GM19467 (cell line): ENCODE data around the gene SPON2.

Experiments used
- ATAC-seq: cut with Tn5 transposase; IDR thresholded peaks from one replicate; pipeline ENCODE4 v1.9.1; 2021; ENCODE audit warnings: mild to moderate bottlenecking, moderate library complexity; ENCODE audit not compliant: unreplicated experiment

Gene SPON2

DNA sequence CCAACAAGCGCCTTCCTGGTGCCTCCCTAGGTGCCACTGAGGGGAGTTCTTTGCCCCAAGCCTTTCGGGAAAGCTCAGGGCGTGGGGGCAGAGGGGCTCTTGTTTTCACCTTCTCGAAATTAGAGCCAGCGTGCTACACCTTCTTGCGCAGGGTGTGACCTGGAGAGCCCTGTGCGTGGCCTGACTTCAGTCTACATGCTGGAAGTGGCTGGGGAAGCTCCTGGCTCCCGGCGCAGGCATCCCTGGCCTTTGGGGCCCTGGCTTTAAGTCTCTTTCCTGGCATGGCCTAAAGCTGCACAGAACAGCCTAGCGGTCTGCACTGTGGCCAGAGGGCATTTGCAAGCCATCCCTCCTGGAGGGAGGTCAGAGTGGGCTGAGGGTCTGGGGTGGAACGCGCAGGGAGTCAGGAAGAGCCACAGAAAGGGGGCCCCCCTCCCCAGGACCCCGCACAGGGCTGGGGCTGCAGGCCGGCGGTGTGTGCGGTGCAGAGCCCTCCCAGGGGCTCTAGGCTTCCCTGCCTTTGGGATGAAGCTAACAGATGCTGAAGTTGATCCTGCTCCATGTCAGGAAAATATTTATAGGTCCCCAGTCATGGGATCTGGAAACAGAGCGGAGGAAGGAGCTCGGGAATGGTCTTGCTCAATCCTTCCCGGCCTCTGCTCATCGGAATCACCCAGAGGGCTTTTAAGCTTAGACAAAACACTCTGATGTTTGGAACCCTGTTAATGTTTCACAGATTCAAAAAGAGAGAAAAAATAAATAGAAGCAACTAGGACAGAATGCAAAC lies 781 bp upstream of the SPON2 start:
- no peak for ATAC-seq

DNA sequence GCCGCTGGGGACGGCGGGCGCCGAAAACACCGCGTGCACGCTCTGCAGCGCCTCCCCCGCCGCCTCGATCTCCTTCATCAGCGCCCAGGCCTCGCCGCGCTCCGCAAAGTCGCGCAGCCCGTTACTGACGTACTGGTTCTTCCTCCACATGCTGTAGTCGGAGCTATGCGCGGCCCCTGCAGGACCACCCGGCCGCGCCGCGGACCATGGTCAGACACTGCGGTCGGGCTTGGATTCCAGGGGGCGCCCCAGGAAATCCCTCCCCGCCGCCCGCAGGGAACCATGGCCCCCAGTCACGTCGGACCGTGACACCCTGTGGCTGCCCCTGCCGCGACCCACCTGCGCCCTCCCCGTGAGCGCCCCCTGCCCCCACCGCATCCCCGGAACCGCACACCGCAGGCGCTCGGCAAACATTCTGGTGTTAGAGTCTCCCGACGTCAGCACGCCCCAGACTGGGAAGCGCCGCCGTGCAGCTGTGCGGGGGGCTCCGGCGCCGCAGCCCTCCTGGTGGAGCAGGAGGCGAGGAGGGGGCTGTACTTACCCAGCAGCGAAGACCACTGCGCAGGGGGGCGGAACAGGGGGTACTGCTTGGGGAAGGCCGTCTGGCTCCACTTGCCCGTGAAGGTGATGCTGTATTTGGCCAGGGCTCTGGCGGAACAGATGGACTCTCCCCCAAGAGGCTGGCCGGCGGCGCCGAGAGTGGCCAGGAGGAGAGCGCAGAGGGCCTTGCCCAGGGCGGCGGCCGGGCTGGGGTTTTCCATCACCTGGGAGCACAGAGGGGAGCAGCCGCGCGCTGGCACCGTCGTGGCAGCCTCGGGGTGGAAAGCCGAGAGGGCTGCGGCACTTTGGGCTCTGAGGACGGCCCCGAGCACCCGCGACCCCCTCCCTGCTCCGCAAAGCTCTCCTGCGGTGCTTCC lies 814 bp downstream of the SPON2 start:
- no peak for ATAC-seq

DNA sequence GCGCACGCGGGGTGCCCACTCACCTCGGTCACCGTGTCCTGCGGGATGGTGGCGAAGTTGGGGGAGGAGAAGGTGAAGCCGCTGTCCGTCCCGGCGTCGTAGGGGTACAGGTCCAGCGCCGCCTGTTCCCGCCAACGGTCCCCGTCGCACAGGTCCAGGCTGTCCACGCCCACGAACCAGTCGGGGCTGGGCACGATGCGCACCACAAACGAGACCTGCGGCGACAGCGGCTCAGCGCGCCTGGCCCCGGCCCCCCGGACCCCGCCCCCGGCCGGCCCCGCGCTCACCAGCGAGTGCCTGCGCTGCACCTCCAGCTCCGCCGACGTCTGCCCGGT lies 1.4 kb downstream of the SPON2 start:
- ATAC-seq, result no peak

DNA sequence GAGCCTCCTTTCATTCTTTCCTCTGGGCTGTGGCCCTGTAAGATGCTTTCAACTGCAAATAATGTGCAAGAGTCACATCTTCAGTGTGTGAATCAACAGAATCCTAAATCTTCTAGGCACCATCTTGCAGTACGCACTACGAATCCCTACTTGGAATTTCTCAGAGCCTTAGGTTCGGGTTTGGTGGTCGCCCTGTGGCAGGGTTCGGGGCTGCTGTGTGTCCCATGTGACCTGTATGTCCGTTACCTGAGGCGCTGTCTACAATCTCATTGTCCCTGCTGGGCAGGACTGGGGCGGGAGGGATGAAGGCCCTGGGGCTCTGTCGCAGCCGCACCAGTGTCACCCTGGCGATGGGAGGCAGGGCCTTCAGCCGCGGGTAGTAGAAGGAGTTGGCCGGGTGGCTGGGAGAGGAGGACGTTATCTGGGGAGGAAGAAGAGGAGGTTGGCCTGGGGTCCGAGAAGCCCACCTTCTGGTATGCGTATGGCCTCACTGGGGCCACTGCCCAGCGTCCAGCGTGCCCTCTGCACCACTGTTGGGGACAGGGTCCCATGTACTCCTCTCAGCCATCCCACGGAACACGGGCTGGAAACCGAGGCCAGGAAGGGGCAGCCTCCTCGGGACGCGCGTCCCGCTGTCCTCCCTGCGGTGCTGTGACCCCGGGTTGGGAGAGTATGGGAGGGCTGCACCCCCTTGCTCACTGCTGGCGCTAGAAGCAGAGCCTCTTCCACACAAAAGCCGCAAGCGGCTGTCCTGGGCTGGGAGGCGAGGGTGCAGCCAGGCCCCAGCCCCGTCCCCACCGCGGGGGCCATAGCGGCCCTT lies 2.0 kb downstream of the SPON2 start:
- no peak for ATAC-seq

DNA sequence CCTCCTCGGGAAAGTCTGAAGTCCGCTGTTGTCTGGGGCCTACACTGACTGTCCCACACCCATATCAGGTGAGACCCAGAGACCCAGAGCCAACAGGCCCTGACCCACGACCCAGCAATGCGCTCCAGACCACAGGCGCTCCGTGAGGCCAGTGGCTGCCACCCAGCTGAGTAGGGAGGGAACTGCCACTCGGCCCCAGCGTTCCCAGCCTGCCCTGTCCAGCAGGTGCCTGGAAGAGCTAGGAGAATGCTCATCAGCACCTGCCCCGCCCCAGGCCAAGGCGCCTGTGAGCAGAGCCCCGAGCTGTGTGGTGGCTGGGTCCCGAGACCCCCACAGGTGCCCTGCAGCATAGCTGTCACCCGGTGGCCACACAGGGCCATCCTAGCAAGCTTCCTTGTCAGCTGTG lies 2.7 kb downstream of the SPON2 start:
- no peak for ATAC-seq

DNA sequence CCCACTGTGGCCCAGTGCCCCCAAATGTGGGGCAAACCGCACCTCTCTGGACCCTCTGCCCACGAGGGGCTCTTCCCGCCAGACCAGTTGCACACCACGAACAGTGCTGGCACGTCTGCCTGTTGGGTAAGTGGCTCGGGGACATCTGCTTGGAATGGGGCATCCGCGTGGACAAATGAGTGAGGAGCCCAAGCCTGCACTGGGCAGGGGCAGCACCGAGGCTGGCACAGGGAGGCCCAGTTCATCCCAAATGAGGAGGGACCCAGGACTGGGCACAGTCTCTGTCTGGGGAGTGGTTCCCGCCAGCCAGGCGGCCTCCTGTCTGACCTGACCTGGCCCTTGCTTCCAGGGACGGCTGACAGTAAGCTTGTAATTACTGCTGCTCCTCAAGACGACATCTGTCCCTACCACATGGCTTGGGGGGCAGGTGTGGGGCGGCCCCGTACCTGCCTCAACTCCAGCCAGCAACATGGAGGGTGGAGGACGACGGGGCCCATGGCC lies 3.2 kb downstream of the SPON2 start:
- ATAC-seq, result no peak

DNA sequence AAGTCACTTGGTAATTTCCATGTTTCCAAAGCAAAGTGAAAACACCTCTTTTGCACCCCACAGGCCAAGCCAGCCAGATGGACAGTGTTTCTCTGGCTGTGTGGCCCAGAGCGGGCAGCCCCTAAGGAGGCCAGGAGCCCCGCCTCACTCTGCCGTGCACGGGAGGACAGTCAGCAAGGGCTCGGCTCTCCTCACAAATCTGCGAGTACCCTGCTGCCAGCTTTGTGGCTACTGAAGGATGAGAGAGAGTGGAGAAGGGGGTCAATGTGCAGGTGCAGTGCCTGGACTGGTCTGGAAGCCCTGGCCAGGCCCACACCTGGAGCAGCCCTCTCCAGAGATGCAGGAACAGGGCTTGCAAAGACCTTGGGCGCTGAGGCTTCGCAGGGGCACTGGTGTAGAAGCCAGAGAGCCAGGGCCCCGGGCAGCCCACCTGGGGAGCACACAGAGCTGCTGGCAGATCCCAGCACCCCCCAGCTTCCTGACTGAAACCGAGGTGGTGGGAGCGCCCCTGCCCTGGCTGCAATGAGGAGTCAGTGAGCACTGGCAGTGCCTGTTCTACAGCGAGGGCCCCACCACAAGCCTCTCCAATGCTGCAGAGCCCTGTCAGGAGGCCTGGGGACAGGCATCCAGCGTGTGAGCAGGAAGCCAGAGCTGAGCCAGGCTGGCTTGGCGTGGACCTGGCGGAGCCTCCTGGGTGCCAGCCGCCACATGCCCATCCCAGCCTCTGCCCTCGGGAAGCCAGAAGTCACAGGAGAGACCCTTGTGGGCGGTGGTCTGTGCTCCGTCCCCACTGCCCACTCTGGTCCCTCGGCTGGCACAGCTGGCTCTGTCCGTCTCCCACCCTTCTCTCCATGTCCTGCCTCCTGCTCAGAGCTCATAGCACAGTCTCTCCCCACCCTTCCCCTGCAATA lies 3.9 kb downstream of the SPON2 start:
- no peak for ATAC-seq

DNA sequence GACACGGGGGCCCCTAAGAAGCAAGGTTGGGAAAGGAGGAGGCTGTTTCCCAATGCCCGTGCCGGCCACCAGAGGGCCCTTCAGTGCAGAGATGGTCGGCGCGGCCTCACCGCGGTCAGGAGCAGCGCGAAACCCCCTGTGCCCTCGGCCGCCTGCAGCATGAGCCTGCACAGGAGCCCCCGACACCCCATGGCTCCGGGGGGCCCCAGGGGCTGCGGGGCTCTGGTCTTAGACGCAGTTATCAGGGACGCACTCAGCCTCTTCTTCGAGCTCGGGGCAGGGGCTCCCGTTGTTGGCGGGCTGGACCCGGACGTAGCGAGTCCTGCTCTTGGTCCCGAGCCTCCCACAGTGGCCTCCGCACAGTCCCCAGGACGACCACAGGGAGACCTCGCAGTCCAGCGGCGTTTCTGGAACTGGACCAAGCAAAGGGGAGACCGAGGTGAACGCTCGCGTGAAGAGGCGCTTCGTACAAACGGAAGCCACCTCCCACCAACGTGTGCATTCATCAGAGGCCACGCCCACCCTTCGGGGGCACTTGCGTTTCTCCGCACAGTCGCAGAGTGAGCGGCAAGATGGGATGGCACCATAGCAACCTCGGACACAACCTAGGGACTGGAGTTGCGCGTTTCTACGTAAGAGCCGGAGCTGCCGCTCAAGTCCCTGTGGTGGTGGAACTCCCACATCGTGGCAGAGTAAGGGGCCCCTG lies 5.0 kb downstream of the SPON2 start:
- peak; percentile 69 for ATAC-seq

DNA sequence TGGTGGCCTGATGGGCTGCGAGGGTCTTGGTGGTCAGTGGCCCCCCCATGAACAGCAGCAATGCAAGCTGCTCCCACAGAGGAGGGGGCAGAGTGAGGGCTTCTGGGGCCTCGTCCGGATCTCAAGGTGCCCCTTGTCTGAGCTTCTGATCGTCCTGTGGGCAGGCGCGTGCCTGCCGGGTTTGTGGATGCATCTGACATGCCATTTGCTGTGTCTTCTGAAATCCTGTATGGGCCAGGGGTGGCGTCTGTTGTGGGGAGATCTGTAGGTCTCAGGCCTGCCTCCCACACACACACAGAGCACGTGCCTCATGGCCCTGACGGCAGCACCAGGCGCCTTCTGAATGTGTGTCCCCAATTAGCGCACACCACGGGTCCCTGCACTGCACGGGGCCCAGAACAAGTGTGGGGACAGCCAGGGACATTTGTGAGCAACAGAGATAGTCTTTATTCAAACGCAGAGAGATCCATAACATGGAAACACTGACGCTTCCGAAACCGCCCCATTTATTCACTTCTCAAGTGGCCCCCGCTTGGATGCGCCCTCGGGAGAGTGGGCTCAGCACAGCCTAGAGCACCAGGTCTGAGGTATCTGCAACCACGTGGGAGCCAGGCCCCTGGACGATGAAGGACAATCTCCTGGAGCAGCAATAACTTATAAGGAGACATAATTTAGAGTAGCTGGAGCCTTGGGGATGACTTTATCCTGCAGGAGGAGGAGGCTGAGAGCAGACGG lies 5.7 kb downstream of the SPON2 start:
- no peak for ATAC-seq

DNA sequence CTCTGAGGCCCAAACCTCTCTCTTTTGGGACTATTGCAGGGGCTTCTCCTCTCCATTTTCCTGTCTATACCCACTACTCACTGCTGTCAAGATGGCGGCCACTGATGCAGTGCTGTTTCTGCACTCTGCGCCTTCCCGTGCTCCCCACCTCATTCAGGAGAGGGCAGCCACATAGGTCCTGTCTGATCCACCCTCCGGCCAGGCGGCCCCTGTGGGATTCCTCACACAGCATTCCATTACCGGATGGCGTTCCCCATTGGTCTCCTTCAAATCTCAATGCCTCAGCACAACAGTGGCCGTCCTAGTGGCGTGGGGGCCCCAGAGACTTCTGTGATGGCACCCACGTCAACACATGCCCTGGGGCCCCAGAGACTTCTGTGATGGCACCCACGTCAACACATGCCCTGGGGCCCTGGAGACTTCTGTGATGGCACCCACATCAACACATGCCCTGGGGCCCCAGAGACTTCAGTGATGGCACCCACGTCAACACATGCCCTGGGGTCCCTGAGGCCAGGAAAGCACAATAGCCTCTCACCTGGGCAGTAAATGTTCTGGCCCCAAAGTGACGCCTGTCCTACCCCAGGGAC lies 7.3 kb downstream of the SPON2 start:
- no peak for ATAC-seq

DNA sequence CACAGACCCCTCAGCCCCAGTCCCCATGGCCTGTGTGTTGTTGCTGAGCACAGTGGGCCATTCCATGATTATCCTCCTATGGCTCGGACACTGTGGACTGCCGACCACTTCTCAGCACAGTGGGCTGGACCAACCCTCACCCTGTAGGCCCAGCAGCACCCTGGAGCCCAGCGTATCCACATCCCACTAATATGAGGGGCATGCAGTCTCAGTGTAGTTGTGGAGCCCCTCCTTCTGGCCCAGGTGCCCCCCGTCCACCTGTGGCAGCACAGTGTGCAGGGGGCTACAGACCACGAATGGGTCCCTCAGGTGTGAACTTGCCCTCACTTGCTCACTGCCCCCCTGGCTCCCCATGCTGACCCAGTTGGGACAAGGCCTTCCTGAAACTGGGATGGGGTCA lies 7.9 kb downstream of the SPON2 start:
- no peak for ATAC-seq

DNA sequence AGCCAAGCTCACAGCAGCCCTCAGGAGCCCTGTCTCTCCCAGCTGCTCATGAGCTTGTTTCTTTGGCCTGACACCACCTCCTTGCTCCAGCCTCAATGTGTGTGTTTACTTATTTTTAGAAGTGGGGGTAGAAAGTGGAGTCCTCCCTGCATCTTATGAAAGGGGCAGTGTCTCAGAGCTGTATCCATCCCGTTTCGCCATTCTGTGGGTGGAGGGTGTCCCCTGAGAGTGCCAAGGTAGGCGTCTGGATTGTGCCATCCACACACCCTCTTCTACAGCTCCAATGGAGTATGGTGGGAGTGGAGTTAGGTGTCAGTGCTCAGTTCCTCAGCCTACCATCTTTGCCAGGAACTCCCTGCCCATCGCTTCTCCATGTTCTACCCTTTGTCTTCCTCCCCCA lies 8.3 kb downstream of the SPON2 start:
- no peak for ATAC-seq

DNA sequence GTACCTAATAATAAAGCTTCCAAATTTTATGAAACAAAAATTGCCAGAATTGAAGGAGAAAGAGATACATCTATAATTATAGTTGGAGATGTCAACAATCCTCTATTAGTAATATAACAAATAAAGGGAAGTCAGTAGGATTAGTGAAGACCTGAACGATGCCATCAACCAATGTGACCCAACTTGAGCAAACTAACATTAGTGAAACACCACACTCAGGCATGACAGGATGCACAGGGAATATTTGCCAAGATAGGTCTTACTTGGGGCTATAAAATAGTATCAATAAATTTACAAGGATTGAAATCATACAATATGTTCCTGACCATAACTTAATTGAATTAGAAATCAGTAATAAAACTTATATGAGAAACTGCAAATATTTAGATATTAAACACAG lies 12.0 kb downstream of the SPON2 start:
- no peak for ATAC-seq

DNA sequence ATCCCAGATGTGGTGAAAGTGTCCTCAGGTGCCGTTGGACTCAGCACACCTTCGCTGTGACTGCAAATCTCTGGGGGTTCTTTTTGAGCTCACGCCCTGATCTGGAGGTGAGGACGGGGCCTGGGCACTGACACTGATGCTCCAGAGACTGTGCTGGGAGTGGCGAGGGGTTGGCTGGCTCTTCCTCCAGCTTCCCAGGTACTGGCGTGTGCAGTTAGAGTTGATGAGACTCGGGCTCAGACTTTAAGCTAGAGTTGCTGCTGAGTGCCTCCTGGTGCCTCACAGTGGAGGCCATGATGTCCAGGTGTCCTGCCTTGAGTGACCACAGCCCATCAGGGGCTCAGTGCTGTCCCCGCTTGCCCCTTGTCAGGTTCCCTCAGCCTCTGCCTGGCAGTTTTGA lies 16.3 kb downstream of the SPON2 start:
- ATAC-seq, result no peak

DNA sequence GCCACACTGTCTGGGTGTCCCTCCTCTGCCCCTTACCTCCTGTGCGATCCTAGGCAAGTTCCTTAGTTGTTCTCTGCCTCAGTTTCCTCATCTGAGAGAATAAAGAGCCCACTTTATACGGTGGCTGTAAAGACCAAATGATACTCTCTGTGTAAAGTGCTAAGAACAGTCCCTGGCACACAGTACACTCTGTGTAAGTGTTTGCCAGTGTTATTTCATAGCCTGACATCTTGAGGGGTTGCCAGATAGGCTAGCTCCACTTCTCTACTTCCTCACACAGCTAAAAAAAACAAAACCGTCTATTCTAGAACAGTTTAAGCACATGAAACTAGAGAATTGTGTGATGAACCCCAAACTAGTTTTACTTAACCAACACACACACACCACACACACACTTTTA lies 17.1 kb downstream of the SPON2 start:
- no peak for ATAC-seq

DNA sequence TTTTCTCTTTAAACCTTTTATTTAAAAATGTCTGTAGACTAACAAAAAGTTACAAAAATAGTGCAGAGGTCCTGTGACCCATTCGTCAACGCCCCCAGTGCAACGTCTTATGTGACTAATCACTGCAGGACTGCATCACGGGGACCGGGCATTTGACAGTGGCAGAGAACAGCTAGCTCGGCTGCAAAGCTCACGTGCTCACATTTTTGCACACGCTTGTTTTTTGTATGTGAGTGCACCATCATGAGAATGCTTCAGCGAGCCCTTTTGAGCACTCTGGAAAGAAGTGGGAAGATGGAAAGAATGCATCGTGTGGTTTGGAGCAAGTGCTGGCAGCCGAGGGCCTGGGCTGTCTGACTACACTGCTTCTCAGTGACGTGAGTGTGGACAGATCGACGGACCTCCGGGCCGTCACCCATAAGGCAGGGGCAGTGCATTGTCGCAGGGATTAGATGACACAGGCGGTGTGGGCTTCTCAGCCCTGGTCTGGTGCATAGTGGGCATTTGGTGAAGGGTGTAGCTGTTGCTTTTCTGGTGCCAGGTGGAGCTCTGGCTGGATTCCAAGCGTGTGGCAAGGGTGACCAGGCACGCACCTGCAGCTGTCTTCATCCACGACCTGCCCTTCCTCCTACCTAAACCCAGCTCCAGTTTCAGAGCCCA lies 17.7 kb downstream of the SPON2 start:
- ATAC-seq, result no peak

DNA sequence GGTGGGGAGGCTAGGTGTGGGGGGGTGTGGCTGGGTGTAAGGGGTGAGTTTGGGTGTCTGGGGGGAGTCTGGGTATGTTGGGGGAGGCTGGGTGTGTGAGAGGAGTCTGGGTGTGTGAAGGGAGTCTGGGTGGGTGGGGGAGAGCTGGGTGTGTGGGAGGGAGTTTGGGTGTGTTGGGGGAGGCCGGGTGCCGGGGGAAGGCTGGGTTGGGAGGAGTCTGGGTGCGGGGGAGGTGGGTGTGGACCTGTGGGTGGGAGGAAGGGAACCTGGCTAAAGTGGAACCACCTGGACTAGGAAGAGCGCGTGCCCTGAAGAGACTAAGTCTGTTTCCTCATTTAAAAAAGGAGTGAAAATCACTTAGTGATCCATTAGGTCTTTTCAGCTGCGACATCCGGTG lies 18.3 kb downstream of the SPON2 start:
- no peak for ATAC-seq

DNA sequence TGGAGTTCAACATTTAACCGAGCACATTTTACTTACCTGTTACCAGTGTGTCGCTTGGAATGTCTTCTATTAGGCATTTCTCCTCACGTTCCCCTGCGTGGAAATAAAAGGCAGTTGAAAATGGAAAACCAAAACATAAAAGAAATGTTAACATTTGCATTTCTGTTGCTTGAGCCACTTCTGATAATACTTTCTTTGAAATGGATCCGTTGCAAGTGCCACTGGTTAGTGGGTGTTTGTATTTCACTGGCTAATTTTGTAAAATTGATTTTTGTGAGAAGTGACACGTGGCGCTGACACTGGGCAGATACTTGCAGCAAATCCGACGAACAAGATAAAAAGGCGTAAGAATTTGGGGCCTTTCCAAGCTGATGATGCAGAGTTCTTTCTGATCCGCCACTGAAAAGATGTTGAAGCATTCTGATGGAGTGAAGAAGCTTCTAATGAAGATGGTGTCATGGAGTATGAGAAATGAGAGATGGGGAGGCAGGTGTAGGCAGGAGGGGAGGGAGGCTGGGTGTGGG lies 18.8 kb downstream of the SPON2 start:
- ATAC-seq, result no peak
